GM21381 (cell line): ENCODE data around the gene DHRS9.

Source experiments
- ATAC-seq: cut with Tn5 transposase; IDR thresholded peaks from one replicate; pipeline ENCODE4 v1.9.1; 2021; ENCODE audit warnings: mild to moderate bottlenecking, moderate library complexity; ENCODE audit not compliant: unreplicated experiment

Gene DHRS9

DNA sequence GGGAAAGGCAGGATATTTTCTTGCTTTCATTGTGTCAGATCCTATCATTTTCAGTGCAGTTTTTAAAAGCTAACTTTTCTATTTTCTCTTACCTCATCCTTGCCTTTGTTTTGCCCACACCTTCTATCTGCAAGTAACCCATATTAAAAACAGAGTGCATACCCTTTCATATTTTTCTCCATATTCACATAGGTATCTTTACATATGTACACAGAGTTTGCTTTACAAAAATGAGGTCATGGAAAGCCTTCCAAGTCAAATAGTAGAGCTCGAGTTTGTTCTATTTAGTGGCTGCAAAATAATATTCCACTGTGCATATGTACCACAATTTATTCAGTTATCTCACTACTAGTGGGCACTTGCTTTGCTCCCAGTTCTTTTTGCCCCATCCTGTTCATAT lies 3.9 kb upstream of the DHRS9 start:
- no peak for ATAC-seq

DNA sequence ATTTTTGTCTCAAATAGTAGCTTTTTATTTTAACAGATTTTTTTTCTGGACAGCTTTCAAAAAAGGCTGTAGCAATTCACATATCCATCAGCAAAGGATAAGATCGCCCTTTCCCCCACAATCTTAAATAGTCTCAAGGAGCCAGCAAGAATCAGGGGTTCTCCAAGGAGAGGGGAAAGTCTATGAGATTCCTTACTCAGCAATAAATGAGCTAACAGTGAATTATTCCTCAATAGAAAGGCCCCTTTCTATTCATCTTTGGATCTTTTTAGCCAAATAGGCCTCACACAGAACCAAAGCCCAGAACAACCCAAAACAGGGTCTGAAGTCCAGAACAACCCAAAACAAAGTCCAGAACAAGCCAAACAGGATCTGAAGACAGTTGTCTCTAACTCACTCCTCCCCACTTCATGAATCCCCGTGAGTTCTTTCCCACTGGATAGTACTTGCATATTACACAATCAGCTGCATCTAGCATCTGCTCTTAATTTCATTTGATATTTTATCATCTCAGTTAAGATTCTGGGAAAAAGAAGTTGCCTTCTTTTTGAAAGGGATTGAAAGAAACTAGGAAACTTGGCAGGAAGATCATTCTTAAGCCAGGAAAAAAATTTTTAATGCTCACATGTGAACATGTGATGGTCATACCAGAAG lies 3.4 kb upstream of the DHRS9 start:
- ATAC-seq = no peak

DNA sequence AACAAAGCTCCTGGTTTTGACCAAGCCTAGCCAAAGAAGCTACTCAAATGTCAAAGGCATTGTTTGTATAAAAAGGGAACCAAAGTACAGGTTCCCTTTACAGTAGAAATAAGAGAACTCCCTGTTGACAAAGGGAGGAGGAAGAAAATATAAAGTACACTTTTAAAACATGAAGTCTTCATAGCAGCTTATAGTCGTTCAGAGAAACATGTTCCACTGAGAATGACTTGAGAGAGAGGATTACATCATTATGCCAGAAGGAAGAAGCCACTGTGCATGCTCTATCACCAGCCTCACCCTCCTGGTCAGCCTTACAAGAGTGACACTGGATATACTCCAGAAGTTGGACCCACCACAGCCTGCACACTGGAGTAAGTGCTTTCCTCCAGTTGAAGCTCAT lies 2.5 kb upstream of the DHRS9 start:
- ATAC-seq = no peak

DNA sequence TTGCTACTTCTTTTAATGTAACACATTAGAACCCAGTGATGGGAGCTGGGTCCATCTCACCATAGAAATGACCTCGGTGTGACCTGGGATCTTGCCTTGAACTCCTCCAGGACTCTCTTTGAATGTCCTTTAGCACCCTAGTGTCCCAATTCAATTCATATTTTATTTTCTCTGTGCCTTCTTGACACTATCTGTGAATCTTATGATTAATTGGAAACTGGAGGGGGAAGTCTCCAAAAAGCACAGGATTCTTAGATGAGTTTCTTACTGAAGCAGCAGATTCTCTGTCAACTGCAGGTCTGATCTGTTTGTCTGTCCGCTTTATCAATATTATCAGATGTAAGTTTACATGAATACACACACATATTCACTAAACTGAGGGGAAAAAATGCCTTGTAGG lies 470 bp downstream of the DHRS9 start:
- ATAC-seq = no peak

DNA sequence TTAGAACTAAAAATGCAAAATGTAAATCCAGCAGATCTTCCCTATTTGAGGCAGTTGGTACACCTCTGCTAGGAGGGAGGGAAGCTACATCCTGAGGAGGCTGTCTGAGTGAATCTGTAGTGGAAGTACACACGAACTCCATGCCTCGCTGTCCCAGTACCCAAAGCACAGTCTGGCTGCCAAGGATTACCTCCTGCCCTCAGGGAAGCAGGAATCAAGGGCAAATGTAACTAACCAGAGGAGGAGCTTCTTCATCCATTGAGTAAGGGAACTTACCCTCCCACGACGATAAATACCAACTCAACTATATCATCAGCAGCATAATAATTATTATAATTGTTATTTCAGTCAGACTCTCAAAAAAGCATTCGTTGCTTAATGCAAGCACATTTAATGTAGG lies 2.1 kb downstream of the DHRS9 start:
- ATAC-seq = no peak

DNA sequence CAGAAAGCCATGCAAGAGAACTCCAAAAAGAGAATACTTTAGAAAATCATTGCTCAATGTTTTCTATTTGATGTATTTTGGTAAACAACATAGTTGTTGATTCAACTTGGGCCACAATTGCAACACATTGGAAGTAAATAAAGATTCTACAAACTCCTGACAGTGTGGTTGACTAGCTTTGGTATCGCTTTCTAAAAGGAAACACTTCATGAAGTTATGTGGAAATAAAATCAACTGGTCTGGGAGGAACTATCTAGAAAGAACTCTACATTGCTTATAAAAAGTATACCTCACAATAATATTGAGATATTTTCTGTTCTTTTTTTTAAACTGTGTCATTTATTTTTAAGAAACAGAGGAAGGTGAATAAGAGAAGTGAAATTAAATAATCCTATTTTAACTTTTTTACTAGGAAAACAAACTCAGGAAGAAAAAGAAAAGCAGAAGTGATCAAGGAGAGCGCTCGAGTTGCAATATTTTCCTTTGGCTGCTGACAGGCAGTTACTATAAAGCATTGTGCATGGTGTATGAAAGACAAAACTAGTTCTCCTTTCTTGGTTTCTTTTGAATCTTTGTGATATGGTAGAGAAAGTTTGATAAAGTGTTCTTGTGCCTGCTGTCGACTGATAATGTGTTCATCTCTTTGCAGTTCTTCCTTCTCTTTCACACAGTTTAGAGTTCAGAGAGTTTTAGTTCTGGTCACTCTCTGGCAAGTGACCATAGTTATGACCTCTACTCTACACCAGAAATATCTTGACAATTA lies 3.0 kb downstream of the DHRS9 start:
- peak; percentile 43 for ATAC-seq

DNA sequence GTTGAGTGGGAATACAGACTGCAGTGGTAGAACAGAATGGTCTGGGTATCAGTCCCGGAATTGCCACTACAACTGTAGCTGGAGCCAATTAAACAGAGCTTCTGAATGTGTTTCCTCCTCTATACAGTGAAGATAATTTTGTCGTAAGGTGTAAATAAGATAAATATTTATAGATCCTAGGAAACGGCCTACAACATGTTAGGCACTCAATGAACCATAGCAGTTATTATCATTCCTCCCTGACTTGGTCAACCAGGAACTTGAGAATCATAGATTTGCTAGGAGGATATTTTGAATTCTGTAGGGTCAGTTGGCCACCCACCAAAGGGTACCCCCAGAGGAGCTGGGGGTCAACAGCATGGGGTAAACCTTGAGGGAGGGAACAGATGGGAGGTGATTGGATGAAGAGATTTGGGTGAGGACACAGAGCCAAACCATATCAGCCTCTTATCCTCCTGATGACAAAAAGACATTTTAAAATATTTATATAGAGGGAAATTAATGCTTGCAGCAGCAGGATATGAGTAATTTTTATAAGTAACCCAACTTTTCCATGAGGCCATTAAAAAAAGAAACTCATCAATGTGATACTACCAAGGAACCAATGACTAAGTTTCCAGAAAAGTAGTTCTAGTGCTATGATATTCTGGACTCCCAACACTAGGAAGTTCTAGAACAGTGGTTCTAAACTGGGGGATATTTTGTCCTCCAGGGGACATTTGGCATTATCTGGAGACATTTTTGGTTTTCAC lies 4.0 kb downstream of the DHRS9 start:
- ATAC-seq = no peak

DNA sequence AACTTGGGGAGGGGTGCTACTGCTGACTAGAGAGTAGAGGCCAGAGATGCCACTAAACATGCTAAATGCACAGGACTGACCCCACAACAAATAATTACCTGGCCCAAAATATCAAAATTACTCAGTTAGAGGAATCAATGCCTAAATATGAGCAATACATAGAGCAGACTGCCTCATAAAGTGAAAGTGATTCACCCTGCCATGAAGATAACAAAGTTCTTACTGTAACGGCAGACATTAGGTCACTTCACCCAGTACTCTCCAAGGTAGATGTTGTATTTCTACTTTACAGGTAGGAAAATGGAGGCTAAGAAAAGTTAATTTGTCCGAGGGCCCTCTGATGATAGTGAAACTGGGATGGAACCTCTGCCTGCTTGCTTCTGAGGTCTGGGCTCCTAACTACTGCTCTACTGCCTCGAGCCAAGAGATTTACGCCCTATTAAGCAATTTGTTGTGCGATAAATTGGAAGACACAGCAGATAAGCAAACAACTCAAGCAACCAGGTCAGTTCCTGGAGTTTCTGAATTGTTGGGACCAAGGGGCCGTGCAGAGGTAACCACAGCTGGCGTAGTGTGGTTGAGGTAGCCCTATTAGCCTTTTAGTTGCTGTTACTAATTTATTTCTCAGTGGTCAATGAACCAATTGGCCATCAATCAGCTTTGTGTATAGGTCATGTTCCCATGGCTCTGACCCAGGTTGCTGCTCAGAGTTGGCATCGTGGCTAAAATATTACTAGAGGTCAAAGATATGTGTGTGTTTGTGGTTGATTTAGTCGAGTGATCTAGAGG lies 4.8 kb downstream of the DHRS9 start:
- no peak for ATAC-seq

DNA sequence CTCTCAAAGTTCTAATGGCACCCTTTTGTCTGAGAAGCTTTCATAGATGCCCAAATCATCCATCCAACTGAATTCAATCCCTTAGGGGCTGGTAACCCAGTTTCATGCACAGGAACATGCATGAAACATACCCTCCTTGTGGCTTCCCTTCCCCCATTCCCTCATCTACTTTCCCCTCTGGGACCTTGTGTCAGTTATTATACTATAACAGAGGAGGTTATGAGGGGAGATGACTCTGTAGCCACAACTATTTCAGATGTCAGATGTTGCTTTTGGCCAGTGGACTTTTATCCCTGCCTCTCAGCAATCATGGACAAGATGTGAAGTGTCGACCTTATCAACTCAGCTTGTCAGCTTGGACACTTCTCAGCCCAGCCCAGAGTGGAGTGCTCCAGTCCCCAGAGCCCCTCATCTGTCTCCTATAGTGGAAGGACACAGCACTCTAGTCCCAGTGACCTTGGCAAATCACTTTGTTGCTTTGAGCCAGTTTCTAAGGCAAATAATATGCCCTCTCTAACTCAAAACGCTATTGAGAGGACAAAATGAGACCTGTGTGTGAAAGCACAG lies 8.4 kb downstream of the DHRS9 start:
- ATAC-seq = no peak

DNA sequence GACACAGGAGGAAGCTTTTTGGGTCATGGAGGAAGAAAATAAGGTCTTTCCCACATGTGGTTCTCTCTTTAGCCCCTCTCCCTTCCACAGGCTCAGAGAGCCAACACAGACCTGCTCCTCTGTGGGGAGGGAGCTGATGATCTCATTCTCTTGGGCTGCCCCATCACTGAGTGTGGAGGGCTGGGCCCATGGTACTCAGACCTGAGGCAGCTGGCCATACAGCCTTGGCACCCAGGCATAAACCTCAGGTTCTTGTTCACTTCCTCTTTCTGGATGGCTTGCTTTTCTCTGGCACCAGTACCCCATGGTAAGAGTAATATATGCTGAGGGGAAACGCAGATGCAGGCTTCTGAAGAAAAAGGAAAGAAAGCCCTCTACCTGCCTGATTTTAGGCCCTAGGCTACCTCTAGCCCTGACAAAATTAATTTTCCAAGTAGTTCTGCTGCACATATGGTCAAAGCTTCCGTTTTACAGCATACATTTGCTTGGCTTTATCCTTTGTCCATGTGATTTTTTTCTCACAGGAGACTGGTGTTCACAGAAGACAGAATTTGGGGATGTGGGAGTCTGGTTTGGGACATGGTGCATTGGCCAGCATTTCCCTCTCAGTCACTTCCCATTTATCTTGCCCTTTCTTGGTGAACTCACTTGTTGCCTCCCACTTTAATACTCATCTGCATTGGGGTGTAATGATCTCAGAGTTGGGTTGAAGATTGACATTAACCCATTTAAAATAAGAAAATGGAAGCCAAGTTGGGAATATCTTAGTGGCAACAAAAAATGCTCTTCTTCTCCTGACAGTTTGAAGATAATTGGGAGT lies 11.1 kb downstream of the DHRS9 start:
- ATAC-seq = peak; percentile 91

DNA sequence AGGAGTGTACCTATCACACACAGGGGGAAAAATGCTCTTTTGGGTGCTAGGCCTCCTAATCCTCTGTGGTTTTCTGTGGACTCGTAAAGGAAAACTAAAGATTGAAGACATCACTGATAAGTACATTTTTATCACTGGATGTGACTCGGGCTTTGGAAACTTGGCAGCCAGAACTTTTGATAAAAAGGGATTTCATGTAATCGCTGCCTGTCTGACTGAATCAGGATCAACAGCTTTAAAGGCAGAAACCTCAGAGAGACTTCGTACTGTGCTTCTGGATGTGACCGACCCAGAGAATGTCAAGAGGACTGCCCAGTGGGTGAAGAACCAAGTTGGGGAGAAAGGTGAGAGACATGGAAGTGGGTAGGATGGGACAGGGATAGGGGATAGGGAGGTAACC lies 12.2 kb downstream of the DHRS9 start:
- ATAC-seq = no peak

DNA sequence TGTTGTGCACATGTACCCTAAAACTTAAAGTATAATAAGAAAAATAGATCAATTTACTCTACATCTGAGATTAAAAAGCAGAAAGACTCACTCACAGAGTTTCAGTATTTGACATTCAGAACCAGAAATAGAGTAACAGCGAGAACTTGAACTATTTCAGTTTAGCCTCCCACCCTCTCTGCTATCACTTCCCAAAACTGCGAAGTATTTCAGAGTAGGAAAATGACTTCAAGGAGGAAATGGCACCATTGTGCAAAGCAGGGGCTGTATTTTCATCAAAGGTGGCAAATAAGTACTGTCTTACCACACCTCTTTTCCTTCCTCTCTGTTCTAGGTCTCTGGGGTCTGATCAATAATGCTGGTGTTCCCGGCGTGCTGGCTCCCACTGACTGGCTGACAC lies 13.6 kb downstream of the DHRS9 start:
- ATAC-seq = no peak

DNA sequence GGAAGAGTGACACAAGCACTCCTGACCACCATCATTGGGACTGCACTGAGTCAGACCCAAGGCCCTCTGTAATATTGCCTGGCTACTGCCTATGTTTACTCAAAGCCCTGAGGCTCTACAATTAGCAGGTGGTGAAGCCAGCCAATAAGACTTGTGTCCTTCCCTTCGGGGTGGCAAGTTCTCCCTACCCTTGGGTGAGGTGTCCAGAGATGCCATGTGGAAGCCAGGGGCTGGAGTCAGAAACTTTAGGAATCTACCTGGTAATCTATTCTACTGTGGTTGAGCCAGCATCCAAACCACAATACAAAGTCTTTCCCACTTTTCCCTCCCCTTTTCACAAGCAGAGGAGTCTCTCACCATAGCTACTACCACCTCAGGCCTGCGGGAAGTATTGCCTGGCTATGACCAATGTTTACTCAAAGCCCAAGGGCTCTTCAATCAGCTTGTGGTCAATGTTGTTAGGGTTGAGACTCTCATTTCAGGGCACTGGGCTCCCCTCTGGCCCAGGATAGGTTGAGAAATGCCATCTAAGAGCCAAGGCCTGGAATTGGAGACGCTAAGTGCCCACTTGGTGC lies 17.6 kb downstream of the DHRS9 start:
- ATAC-seq = no peak

DNA sequence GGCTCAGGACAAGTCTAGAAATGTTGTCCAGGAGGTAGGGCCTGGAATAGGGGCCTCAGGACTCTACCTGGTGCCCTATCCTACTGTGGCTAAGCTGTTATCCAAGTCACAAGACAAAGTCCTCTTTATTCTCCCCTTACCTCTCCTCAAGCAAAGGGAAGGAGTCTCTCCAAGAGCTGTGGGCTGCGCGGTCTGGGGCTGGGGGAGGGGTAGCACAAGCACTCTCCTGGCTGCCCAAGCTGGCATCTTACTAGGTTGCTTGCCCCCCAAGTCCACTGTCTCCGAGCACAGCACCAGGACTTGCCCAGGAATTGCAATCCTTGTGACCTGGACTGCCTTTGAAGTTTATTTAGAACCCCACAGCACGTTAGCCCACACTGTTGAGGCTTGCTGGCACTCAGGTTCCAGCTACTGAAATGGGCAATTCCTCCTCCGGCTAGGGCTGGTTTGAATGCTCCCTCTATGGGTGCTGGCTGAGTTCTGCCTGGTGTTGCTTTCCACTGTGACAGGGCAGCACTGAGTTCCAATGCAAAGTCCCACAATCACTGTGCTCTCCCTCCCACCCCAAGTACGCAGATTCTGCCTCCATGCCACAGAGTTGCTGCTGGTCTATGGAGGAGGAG lies 18.5 kb downstream of the DHRS9 start:
- ATAC-seq = no peak

DNA sequence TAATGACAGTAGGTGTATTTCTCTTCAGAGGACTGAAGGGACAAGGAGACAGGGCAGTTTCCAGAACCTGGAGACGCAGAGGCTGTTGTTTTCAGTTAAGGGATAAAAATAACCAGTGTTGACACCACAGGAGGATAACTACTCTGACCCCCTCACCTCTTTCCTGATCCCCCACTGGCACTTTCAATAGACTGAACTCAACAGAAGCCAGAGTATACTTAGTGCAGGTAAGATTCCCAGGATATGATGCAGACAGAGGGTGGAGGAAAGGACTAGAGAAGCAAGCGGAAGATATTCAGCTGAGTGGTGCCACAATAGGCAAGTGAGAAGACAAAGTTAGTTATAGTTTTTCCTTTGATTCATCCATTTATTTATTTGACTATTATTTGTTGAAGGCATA lies 19.8 kb downstream of the DHRS9 start:
- no peak for ATAC-seq

DNA sequence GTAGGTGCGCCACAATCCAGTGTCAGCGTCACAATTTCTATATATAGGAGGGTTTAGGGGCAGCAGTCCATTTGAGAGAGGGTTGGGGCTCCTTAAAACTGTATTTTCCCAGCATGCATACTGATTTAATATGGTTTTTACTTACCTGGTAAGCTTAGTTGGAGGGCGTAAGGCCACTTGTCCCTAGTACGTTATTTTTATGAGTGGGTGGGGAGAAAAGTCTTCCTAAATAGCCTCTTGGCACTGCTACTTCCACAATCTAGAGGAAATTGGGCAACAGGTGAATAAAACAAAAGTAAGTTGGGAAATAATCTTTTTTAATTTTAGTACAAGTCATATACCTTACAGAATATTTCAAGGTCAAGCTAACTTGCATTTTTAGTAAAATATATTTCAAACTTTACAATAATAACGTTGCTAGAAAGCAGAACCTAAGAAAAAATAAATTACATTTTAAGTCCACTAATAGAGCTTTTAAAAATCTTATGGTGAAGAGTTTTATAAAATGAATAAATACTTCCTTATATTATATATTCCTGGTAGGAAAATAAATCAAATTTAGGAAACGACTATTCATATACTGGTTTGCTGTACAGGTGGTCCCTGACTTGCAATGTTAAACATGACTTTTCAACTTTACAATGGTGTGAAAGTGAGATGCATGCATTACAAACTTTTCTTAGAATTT lies 20.9 kb downstream of the DHRS9 start:
- ATAC-seq = no peak

DNA sequence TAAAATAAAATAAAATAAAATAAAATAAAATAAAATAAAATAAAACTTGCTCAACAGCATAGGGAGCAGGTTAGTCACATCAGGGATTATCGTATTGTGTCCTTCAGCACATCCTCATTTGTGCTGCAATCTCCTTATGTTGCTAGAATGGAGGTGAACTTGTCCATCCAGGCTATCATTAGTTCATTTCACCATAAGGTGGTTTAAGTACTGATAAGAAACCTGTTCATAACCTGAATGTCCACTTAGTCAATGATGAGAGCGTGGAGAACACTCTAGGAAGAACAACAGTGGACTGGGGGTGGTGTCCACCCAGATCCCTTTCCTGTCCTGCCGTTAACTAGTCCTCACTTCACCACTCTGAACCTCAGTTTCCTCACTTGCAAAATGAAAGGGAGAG lies 21.9 kb downstream of the DHRS9 start:
- ATAC-seq = no peak

DNA sequence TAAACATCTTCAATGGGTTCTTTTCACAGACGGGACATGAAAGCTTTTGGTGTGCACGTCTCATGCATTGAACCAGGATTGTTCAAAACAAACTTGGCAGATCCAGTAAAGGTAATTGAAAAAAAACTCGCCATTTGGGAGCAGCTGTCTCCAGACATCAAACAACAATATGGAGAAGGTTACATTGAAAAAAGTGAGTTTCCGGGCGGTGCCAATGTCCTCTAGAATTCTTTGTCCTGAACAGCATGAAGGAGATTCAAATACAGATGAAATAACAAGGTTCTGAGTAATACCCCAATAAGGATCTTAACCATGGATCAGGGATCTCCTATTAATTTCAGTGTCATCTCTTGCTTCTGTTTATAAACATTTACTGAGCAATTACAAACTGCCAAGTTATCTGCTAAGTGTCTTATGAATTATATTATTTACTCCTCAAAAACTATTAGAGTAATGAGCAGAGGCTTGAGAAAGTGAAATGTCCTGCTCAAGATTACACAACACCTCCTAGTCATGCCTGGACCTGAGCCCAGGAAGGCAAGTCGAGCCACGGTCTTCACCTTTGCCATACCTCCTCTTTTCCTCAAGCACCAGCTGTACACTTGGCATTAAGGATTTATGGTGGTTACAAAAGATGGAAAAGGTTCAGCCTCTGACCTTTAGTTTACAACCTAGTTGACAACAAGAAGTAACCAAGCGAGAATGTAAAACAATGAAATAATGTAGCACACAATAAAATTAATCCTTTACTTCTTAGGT lies 22.6 kb downstream of the DHRS9 start:
- ATAC-seq = no peak
